ENCODE measurements around the gene LYSMD2.

Gene LYSMD2

DNA sequence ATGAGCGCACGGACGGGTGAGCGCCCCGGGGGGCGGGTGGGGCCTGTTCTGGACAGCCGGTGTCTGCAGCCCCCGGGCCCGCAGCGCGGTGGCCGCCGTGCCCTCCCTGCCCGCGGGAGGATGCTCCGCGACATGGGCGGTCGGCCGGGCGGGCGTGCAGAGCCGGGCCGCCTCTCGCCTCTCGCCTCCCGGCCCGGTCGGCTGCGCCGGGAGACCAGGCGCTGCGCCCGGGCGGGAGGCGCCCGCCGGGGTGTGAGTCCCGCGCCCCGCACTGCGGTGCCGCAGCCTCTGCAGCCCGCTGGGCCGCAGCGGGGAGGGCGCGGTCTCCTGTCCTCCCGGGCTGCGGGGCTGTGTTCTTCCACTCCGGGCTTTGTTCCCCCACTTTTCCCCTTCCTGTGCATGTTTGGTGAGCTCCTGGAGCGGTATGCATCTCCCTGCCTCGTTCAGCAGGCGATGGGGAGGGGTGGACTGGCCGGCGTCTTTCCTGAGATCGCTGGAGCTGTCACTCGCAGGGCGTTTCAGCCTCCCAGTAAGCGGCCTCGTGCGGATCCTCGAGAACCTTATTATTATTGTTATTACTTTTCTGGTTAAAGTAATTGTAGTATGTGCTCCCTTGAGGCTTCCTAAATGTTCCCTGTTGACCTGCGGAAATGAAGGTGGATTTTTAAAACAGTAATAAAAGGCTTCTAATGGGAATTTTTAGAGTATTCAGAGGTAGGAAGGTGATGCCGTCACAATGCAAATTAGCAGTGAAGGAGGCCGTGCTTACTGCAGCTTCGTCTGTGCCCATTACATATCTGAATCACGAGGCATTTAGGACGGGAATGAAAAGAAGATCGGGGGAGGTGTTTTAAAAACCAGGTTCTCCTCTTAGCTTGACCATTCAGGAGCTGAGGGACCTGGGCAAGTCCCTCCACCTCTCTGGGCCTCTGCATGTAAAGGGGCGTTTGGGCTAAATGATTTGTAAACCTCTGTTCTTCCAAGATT, 14.5 kb upstream of the LYSMD2 start:
- no peak for DNase-seq

GRCh38 chr15:51750792-51751696, 13.6 kb upstream of the LYSMD2 start, which contains the start of gene TMOD2:
TMOD2 (plus strand) TSS chr15:51751597; CDS start chr15:51766442, 14,845 bp downstream.
- peak; percentile 32 for DNase-seq

GRCh38 chr15:51750186-51750585, 12.7 kb upstream of the LYSMD2 start:
- DNase-seq, result no peak

DNA sequence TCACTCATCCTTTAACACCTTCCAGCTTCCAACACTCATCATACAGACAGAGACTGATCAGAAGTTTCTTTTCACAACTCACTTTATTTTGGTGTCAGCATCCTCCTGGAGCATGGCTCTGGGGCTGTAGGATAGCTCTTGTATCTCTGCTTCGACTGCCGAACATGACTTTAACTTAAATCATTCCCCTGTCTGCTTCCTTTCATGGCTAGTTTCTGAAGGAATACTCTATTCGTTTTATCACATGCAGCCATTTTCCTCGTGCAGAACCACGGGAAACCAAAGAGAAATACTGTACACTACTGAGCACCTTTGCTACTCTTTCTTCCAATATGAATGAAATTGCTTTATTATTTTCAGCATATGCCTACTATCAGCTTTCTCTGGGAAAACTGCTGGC, 11.9 kb upstream of the LYSMD2 start:
- DNase-seq, result no peak

- DNase-seq, result no peak
Measured at GRCh38 chr15:51739061-51739712, 1.7 kb upstream of the LYSMD2 start.

DNA sequence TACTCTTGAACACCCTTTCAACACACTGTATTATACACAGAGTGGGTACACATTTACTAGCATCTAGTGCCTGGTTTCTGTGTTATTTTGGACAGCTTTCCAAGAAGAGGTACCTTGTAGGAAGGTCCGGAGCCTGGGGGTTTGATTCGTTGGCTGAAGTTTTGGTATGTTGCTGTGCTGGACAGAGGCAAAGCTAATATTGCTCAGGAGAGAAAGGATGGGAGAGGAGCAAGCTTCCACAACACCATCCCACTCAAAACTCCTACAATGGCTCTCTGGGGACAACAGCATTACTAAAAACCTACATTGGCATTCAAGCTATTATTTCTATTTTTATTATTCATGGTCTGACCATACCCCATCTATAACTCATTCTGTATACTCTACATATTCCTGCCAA, 1.1 kb upstream of the LYSMD2 start:
- no peak for DNase-seq

GRCh38 chr15:51736751-51737521, 519 bp downstream of the LYSMD2 start:
- peak; percentile 44 for DNase-seq

- no peak for DNase-seq
Measured at GRCh38 chr15:51736069-51736468, 1.4 kb downstream of the LYSMD2 start.

- DNase-seq, result peak; percentile 33
Measured at GRCh38 chr15:51735228-51736010, 2.0 kb downstream of the LYSMD2 start.

DNA sequence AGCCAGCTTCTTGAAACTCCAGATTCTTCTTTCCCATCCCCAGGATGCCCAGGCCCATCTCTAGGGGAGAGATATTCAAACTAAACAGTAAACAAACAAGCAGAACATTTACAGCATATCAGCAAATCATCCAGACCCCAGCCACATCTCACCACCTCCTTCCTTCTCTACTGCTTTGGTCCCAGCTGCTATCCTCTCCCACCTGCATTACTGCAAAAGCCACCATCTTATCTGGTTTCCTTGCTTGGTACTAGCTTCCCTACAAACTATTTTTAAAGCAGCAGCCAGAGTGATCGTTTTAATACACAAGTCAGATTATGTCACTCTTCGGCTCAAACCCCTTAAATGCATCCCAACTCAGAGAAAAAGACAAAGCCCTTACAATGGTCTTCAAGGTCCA, 4.8 kb downstream of the LYSMD2 start:
- DNase-seq, result no peak

DNA sequence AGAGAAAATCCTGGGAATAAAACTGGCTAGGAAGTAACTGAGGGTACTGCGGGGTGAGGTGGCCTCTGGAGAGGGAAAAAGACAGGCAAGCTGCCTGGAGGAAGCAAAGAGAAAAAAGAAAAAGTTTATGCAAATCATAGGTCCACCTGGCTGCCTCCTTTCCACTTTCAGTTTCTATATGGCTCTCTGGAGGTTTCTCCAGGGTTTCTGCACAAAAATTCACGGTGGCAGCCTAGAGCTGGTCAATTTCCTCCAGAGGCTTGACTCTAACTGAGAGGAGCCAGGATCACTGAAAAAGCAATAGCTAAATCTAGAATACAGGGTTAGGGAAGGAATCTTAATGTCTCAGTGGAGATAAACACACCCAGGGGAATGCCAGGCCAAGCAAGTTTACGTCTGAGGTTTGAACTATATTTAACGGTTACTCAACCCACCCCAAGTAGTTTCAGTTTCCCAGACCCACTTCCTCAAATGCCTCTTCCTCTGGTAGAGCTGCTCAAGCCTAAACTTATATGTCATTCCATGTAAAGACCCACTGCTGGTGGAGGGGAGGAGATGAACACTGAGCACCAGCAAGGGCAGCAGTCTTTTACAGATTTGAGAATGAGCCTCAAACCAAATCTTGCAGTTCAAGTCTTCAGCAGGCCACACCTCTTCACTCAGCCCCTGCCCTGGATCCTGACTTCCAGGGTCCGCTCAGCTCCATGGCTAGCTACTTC, 5.7 kb downstream of the LYSMD2 start:
- peak; percentile 19 for DNase-seq

GRCh38 chr15:51727141-51727897, 10.1 kb downstream of the LYSMD2 start:
- no peak for DNase-seq

DNA sequence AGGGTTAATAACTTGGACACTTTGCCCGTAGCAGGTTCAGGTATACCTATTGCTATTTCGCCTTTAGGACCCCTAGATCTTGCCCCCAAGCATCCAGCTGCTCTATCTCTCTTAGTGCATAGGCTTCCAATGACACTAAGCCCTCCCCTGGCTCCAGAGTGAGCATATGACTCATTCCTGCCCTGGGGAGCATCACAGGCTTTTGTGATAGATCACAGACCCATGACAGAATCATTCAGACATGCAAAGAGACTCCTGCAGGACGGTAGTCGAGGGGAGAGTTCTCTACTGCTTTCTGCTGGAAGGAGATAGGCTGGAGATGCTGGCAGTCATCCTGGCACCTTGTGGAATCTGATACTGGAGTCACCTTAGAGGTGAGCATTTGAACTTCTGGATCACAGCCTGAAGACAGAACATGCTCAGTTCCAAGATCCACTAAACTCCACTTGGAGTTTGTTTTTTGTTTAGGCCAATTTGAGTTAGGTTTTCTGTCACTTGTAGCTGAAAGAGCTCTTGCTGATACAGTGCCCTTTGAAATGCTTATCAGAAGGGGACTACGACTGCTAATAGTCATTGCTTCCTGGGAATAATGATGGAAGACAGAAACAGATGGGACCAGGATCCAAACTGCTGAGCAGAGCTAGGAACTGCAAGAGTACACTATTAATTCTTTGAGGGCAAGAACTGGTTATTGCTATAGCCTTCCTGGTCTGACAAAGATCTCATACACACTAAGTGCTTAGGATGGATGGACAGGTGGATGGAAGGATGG, 11.0 kb downstream of the LYSMD2 start:
- peak; percentile 11 for DNase-seq

- no peak for DNase-seq
Measured at GRCh38 chr15:51724673-51725072, 12.8 kb downstream of the LYSMD2 start.

GRCh38 chr15:51724199-51724598, 13.3 kb downstream of the LYSMD2 start:
- DNase-seq, result no peak

GRCh38 chr15:51721199-51721960, 16.1 kb downstream of the LYSMD2 start:
- no peak for DNase-seq

DNA sequence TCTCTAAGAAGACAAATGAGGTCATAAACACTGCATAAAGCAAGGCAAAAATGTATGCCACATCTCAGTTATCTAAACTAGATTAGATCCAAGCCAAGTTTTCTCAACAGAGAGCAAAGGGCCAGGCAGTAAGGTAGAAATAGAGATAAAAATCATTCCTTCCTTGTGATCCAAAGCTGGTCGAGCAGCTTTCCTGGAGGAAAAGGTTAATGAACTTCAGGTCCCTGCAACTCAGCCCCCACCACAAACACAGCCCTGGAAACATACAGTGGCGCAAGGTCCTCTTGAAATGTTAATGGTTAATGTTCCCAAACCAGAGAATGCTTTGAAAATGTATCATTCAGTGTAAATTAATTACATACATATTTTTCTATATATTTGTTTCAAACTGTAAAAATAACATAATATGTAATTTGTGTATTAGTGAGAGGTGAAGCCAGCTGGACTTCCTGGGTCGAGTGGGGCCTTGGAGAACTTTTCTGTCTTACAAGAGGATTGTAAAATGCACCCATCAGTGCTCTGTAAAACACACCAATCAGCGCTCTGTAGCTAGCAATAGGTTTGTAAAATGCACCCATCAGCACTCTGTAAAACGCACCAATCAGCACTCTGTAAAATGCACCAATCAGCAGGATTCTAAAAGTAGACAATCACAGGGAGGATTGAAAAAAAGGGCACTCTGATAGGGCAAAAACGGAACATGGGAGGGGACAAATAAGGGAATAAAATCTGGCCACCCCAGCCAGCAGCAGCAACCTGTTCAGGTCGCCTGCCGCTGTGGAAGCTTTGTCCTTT, 17.1 kb downstream of the LYSMD2 start:
- DNase-seq, result no peak
